Esophagus squamous epithelium (tissue), 5 donors: ENCODE results near the gene MOB3A. TPM values are rescaled to one million over a fixed set of nuclear protein-coding genes. Genes with fewer than 3 reads are reported as not detected.
A peak's percentile ranks its signal among the peaks of the same experiment; 100 is the strongest.
"Not testable (repeated sequence)": the region's sequence is repeated elsewhere in the genome, so short reads cannot be mapped to it uniquely, and the experiment has no call there.

Source experiments
- DNase-seq: peaks from one replicate; lab custom pipeline; 2025; lab: John Stamatoyannopoulos, UW
- H3K27ac ChIP-seq, 4 donors: fragments of 200-600 bp; sonication (generic); one replicate each; pipeline ENCODE4 v1.5.1; 2016 to 2019; ENCODE audit warnings: mild to moderate bottlenecking in 1 of 4
- H3K27me3 ChIP-seq, 4 donors: fragments of 200-600 bp; sonication (generic); 1 replicate in 3 of 4; 2 replicates in 1 of 4; pipeline versions ENCODE4 v1.5.1 to v1.6.0; 2017 to 2021; ENCODE audit warnings: antibody characterized with exemption in 1 of 4
- H3K36me3 ChIP-seq, 3 donors: fragments of 200-600 bp; sonication (generic); one replicate each; pipeline ENCODE4 v1.5.1; 2016 to 2019
- H3K4me1 ChIP-seq, 3 donors: fragments of 200-600 bp; sonication (generic); one replicate each; pipeline ENCODE4 v1.5.1; 2017 to 2019
- H3K4me3 ChIP-seq, 4 donors: fragments of 200-600 bp; sonication (generic); 1 replicate in 3 of 4; 2 replicates in 1 of 4; pipeline ENCODE4 v1.5.1; 2016 to 2019; ENCODE audit warnings: mild to moderate bottlenecking in 2 of 4, moderate library complexity in 1 of 4
- H3K9me3 ChIP-seq, 3 donors: fragments of 200-600 bp; sonication (generic); one replicate each; pipeline ENCODE4 v1.5.1; 2016 to 2019
- CTCF ChIP-seq, 6 experiments: fragments of 450-650 bp in 4 of 6; fragments of 200-600 bp in 2 of 6; sonication (generic) in 2 of 6; IDR thresholded peaks; one replicate each; pipeline ENCODE4 v1.5.1; 2016 to 2019; ENCODE audit warnings: antibody characterized with exemption in 6 of 6, mild to moderate bottlenecking in 4 of 6, moderate library complexity in 4 of 6
- POLR2A ChIP-seq, 4 donors: fragments of 450-650 bp; IDR thresholded peaks; one replicate each; pipeline ENCODE4 v1.6.1; 2017; ENCODE audit warnings: antibody characterized with exemption in 4 of 4, mild to moderate bottlenecking in 4 of 4, moderate library complexity in 3 of 4
- WGBS, 2 donors: methylation state at CpG; one replicate each; pipeline ENCODE4 v1.1.5; 2018; 5-methylcytosine and 5-hydroxymethylcytosine counted together
- intact Hi-C: fragments of 100-400 bp; cut with DNase I; formaldehyde crosslinking; loops from one replicate; pipeline ENCODE4 v1.15.0; 2022
- total RNA-seq, 4 donors: library from RNA; depleted of rRNA; stranded (reverse); fragments of >200 nt; gene quantifications; one replicate each; pipeline ENCODE4 v1.1.0, GENCODE V29; 2016
- donor health status: DM: yes; HTN: yes; CAD: no.

Gene MOB3A
- total RNA-seq, 4 donors from 2014 or later, result 22.9 to 26.9 (median 23.6) TPM

GRCh38 chr19:2089001-2089711 is 7.0 kb downstream of the MOB3A start:
- Histone ChIP-seq H3K36me3 (peaks cover 0 to 10% (median 4%) of the 10 kb centered on the region in 3 donors), H3K27me3 (no peaks in the 10 kb centered on the region), H3K9me3 (no peaks in the 10 kb centered on the region), H3K27ac (peak overlapping the region; percentile 82 to 99 (median 92)), H3K4me3 (peak overlapping the region in 2 of 4 donors; percentile 15 to 31), H3K4me1 (peaks cover 77 to 100% (median 87%) of the 10 kb centered on the region in 3 donors)
- WGBS, 2 donors, result 31 to 37% methylated on average over 4 to 10 of the region's 16 CpGs
- DNase-seq, result no peak
- intact Hi-C loops, result no loop called here
- TF ChIP-seq POLR2A (IDR thresholded peaks at IDR 0.05) (no peak), CTCF (IDR thresholded peaks at IDR 0.05) (peak in 1 of 6 experiments; percentile 31)

- TF ChIP-seq CTCF (IDR thresholded peaks at IDR 0.05) (no peak), POLR2A (IDR thresholded peaks at IDR 0.05) (no peak)
- Histone ChIP-seq H3K4me1 (peaks cover 64 to 100% (median 81%) of the 10 kb centered on the region in 3 donors), H3K9me3 (no peaks in the 10 kb centered on the region), H3K4me3 (no peak overlapping the region), H3K36me3 (peaks cover 0 to 24% (median 4%) of the 10 kb centered on the region in 3 donors), H3K27me3 (no peaks in the 10 kb centered on the region), H3K27ac (peak overlapping the region; percentile 79 to 99 (median 89))
- intact Hi-C loops, result no loop called here
- 31 to 59% methylated on average over 4 to 10 of the region's 14 CpGs for WGBS, 2 donors
- DNase-seq, result no peak
Observed at GRCh38 chr19:2087621-2088100, 8.5 kb downstream of the MOB3A start.

DNA sequence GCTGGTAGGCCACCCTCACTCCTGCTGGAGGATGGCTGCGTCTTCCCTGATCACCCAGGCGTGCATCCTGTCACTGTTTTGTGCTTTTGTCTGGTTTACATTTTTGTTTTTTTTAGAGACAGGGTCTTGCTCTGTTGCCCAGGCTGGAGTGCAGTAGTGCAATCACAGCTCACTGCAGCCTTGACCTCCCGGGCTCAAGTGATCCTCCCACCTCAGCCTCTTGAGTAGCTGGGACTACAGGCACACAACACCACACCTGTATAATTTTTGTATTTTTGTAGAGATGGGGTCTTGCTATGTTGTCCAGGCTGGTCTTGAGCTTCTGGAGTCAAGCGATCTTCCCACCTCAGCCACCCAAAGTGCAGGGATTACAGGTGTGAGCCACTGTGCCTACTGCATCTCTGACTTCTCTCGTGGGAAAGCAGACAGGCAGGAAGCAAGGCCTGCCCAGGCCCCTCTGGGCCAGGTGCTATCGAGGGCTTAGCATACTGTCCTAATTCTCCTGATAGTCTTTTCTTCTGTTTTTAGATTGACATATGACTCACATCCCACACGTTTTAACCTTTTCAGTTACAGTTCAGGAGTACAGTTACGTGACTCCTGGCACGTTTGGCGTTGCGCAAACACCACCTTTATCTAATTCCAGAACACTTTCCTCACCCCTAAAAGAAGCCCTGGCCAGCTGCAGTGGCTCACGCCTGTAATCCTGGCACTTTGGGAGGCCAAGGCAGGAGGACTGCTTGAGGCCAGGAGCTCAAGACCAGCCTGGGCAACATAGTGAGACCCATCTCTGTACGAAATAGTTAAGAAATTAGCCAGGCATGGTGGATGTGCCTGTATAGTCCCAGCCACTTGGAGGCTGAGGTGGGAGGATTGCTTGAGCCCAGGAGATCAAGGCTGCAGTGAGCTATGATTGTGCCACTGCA is 9.2 kb downstream of the MOB3A start:
- H3K9me3 ChIP-seq, intact Hi-C loops, H3K4me3 ChIP-seq, DNase-seq, H3K27me3 ChIP-seq: not testable (repeated sequence)
- Histone ChIP-seq H3K4me1 (peaks cover 58 to 100% (median 79%) of the 10 kb centered on the region in 3 donors), H3K27ac (peak overlapping the region; percentile 79 to 99 (median 89)), H3K36me3 (peaks cover 0 to 29% (median 4%) of the 10 kb centered on the region in 3 donors)
- 34 to 41% methylated on average over 11 to 13 of the region's 13 CpGs for WGBS, 2 donors

DNA sequence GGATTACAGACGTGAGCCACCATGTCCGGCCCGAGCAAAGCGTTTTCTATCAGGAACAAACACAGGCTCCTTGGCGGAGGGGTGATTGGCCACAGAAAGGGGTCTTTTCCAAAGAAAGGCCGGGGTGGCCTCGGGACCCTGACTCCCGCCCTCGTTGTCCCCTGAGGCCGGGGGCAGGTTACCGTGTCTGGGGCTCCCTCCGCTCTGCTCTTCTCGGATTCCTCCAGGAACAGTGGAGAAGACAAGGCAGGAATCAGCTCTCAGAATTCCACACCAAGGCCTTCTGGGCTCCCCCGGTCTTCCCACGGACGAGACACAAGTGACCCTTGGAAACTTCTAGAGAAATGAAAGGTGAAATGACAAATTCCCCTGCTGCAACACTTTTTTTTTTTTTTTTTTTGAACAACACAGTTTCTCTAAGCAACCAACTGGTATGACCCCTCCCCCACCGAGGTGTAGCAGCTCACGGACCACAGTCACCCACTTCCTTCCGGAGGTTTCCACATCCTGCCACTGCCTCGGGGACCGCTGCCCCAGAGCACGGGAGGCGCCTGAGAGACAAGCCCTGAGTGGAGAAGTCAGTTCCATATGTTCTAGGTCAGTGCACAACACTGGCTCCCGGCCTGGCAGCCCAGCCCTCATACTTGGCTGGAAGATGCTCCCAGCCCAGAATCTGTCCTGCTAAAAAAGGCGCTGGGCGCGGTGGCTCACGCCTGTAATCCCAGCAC is 11.0 kb downstream of the MOB3A start:
- H3K4me1 ChIP-seq, result peaks cover 53 to 100% (median 72%) of the 10 kb centered on the region in 3 donors
- peaks cover 0 to 46% (median 6%) of the 10 kb centered on the region in 3 donors for H3K36me3 ChIP-seq
- no peaks in the 10 kb centered on the region for H3K9me3 ChIP-seq
- peak in 1 of 4 donors; percentile 40 for TF ChIP-seq POLR2A (IDR thresholded peaks at IDR 0.05)
- no peak for TF ChIP-seq CTCF (IDR thresholded peaks at IDR 0.05)
- peak overlapping the region; percentile 0 to 55 (median 29) for H3K4me3 ChIP-seq
- H3K27me3 ChIP-seq, result no peaks in the 10 kb centered on the region
- 50 to 66% methylated on average over 11 to 15 of the region's 28 CpGs for WGBS, 2 donors
- peak overlapping the region; percentile 74 to 99 (median 89) for H3K27ac ChIP-seq
- intact Hi-C loops, result no loop called here
- DNase-seq, result peak; percentile 77
